HUES64 (cell line): ENCODE measurements around the gene ITSN1.

Source experiments
- H3K27ac ChIP-seq: 2 replicates; pipeline ENCODE4 v1.7.0; 2013; ENCODE audit warnings: low read depth, low read length, inconsistent platforms
- H3K27me3 ChIP-seq: 2 replicates; pipeline ENCODE4 v1.6.1; 2013; ENCODE audit warnings: mild to moderate bottlenecking, low read length; ENCODE audit not compliant: insufficient read depth
- H3K36me3 ChIP-seq: 2 replicates; pipeline ENCODE4 v1.6.1; 2013; ENCODE audit warnings: mild to moderate bottlenecking, low read length; ENCODE audit not compliant: insufficient read depth
- H3K4me1 ChIP-seq: 2 replicates; pipeline ENCODE4 v1.6.1; 2013; ENCODE audit warnings: mild to moderate bottlenecking, low read length, moderate library complexity; ENCODE audit not compliant: insufficient read depth
- H3K4me3 ChIP-seq: 2 replicates; pipeline ENCODE4 v1.5.1; 2013; ENCODE audit warnings: mild to moderate bottlenecking, low read length, moderate library complexity
- H3K9ac ChIP-seq: 2 replicates; pipeline ENCODE4 v1.6.1; 2013; ENCODE audit warnings: mild to moderate bottlenecking, low read depth, low read length
- H3K9me3 ChIP-seq: 2 replicates; pipeline ENCODE4 v1.6.1; 2013; ENCODE audit warnings: low read depth, low read length; ENCODE audit not compliant: insufficient read depth
- WGBS: fragments of 150-250, 120-280 bp; methylation state at CpG from one replicate; pipeline ENCODE4 v1.1.7; 2013; ENCODE audit warnings: missing lambda C conversion rate; 5-methylcytosine and 5-hydroxymethylcytosine counted together

Gene ITSN1

DNA sequence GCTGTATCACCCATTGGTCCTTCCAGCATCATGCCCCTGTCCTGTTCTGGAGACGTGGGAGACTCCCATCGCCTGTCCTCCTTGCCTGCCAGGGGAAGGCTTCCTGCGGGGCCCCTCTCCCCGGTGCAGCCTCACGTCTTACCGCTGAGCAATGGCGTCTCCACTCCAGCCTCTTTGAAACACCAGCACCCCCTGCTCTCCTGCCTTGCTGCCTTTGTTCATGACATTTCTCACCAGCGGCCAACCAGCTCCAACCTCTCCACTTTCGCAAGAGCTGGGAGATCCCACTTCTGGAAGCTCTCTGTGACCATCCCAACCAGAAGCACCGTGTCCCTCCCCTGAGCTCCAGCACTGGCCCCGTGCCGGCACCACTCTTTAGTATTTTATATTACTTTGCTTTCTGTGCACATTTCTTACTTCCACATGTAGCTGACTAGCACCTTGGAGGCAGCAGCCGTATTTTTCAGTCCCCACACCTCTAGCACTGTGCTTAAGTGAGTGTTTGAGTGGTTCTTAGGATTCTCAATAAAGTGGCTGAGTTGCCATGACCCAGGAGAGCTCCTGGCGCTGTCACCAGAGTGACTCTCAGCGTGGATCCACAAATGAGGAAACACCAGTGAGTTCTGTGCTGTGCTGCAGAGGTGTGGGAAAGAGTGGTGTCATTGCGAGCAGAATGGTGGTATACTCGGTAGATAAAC lies 189.8 kb downstream of the ITSN1 start:
- Histone ChIP-seq H3K9me3 (no peaks in the 10 kb centered on the region), H3K4me1 (no peaks in the 10 kb centered on the region; the same call in 1 of the 2 replicates), H3K9ac (no peak overlapping the region), H3K36me3 (peaks cover 85% of the 10 kb centered on the region), H3K27ac (no peak overlapping the region), H3K4me3 (no peak overlapping the region), H3K27me3 (no peaks in the 10 kb centered on the region)
- WGBS = 95% methylated on average over 17 of the region's 17 CpGs

DNA sequence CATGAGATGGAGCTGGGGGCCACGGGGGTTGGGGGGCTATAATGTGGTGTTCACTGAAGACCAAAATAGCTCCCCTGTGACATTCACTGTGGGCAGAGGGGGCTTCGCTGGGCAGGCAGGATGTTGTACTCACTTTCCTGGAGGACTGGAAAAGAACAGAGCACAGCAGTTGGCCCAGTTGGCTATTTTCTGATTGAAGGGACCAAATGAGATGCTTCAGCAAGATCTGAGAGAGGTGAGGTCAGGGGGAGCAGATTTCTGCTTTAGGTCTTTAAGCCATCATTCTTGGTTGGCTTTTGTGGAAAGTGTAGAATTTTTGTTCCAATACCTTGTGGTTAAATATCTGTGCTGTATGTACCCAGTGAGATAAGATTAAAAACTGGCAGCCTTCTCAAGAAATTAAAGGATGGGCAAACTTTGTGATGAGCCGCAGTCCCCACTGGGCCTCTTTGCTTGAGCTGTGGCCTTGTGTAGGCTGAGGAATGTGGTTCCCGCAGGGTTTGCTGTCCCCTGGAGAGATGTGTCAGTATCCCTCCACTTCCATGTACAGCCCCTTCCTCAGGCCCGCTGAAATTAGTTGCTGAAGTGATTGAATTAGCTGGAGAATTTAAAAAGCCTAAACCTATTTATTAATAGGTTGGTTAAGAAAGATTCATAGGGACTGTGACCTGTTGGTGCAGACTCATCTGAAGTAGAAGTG lies 192.7 kb downstream of the ITSN1 start:
- H3K27ac ChIP-seq = no peak overlapping the region; the same call in 1 of the 2 replicates
- H3K4me3 ChIP-seq = no peak overlapping the region
- no peaks in the 10 kb centered on the region for H3K9me3 ChIP-seq
- WGBS = 88% methylated on average over 4 of the region's 5 CpGs
- H3K9ac ChIP-seq = no peak overlapping the region
- no peaks in the 10 kb centered on the region for H3K27me3 ChIP-seq
- no peaks in the 10 kb centered on the region; the same call in 1 of the 2 replicates for H3K4me1 ChIP-seq
- peaks cover 77% of the 10 kb centered on the region for H3K36me3 ChIP-seq

DNA sequence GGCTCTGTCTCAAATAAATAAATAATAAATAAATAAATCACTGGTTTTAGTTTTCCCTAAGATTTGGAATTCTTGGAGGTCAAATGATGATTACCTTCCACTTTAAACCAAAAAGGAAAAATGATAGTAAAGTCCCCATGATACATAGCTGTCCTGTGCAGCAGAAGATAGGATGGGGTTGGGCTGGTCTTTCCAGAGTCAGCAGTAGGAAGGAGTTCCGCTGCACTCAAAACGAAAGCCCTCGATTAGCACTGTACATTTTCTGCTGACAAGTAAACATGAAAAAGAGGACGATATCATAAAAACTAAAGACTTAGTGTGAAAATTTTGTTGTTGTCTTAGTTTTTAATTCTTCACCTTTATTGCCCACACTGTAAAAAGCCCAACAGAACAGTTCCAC lies 193.6 kb downstream of the ITSN1 start:
- Histone ChIP-seq H3K9ac (no peak overlapping the region), H3K27me3 (no peaks in the 10 kb centered on the region), H3K36me3 (peaks cover 68% of the 10 kb centered on the region), H3K4me3 (no peak overlapping the region), H3K4me1 (no peaks in the 10 kb centered on the region; the same call in 1 of the 2 replicates), H3K27ac (no peak overlapping the region), H3K9me3 (no peaks in the 10 kb centered on the region)
- WGBS = 94% methylated on average over 4 of the region's 4 CpGs

DNA sequence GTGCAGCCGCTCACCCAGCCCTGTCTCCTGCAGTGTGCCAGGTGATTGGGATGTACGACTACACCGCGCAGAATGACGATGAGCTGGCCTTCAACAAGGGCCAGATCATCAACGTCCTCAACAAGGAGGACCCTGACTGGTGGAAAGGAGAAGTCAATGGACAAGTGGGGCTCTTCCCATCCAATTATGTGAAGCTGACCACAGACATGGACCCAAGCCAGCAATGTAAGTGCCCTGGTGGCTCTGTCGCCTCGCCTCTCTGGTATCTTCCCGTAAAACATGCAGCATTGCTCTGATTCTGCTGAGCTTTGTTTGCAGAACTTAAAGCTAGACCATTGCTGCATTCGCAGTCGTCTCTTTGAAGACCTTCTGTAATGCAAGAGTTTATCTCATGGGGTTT lies 194.1 kb downstream of the ITSN1 start:
- Histone ChIP-seq H3K9me3 (no peaks in the 10 kb centered on the region), H3K4me3 (no peak overlapping the region), H3K27ac (no peak overlapping the region), H3K4me1 (no peaks in the 10 kb centered on the region; the same call in 1 of the 2 replicates), H3K9ac (no peak overlapping the region), H3K36me3 (peaks cover 63% of the 10 kb centered on the region), H3K27me3 (no peaks in the 10 kb centered on the region)
- WGBS = 96% methylated on average over 11 of the region's 11 CpGs

DNA sequence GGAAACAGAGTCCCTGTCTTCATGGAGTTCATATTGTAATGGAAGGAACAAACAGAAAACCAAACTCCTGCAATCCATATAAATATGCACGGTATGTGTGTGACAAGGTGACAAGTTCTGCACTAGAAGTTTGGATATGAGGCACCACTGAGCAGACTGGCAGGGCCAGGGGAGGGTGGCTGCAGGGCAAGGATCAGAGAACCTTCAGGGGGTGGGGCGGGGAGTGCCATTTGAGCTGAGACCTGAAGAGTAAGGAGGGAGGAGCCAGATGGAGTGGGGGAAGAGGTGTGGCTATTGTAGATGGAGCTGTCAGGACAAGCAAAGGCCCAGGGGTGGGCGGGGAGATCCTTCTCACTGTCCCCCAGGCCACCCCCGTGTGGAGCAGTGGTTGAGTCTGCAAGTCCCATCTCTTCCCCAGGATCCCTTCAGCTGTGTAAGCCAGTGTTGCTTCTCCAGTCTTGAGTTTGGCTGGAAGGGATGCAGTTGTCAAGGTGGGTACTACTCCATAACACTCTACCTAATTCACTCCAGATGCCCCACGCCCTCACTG lies 196.9 kb downstream of the ITSN1 start:
- peaks cover 41% of the 10 kb centered on the region for H3K36me3 ChIP-seq
- no peak overlapping the region for H3K4me3 ChIP-seq
- H3K9me3 ChIP-seq = no peaks in the 10 kb centered on the region
- 88% methylated on average over 5 of the region's 5 CpGs for WGBS
- no peaks in the 10 kb centered on the region; the same call in 1 of the 2 replicates for H3K4me1 ChIP-seq
- H3K27ac ChIP-seq = no peak overlapping the region
- no peak overlapping the region for H3K9ac ChIP-seq
- no peaks in the 10 kb centered on the region for H3K27me3 ChIP-seq

DNA sequence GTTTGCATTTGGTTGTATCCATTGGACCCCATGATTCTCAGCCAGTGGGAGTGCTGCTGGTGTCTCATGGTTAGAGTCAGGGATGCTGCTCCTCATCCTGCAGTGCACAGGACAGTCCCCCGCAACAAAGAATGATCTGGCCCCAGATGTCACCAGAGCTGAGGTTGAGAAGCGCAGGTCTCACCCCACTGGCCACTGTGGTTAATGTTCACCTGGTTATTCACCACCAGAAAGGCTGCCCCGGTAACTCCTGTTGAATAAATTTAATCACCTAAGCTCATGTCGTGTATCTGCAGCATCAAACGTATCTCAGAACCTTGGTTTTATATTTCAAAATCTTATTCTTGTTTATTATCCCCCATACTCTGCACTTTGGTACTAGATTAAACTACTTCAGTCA lies 197.5 kb downstream of the ITSN1 start:
- Histone ChIP-seq H3K27me3 (no peaks in the 10 kb centered on the region), H3K4me1 (no peaks in the 10 kb centered on the region), H3K27ac (no peak overlapping the region), H3K9me3 (no peaks in the 10 kb centered on the region), H3K9ac (no peak overlapping the region), H3K36me3 (peaks cover 36% of the 10 kb centered on the region), H3K4me3 (no peak overlapping the region)
- WGBS = 98% methylated on average over 5 of the region's 5 CpGs

DNA sequence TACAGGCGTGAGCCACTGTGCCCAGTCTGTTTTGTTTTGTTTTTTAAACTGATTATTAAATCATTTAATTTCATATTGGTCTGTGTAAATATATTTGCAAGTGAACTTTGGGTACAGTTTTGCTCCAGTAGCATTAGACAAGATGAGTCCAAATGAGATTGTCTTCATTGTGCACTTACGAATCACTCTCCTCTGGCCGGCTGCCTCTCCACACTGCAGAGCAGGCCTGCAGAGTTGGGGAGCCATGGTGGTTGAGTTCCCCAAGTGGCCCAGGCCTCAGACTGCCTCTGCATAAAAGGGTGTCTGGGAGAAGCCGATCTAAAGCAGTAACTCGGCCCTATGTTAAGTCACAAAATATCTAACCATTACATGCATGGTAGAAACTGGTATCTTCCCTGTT lies 198.5 kb downstream of the ITSN1 start:
- WGBS = 97% methylated on average over 5 of the region's 5 CpGs
- H3K4me3 ChIP-seq = no peak overlapping the region
- no peaks in the 10 kb centered on the region for H3K27me3 ChIP-seq
- H3K4me1 ChIP-seq = no peaks in the 10 kb centered on the region
- no peak overlapping the region for H3K9ac ChIP-seq
- no peak overlapping the region for H3K27ac ChIP-seq
- peaks cover 30% of the 10 kb centered on the region for H3K36me3 ChIP-seq
- no peaks in the 10 kb centered on the region for H3K9me3 ChIP-seq

DNA sequence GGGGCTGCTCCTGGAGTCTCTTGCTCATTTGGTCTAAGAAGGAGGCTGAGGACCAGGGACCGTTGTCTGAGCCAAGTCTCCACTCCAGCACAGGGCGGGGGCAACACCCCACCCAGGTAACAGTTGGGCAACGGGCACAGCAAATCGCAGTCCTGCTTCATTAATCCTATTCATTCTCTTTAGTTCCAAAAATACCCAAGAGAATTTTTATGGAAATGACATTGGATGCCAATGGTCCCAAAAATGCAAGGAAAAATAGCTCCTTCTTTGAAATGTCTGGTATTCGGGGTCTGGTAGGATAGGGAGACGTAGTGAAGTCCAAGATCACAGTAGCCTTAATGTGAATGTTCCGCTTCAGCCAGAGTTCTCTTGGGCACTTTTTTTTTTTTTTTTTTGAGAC lies 199.3 kb downstream of the ITSN1 start:
- Histone ChIP-seq H3K9ac (no peak overlapping the region), H3K36me3 (peaks cover 23% of the 10 kb centered on the region), H3K9me3 (no peaks in the 10 kb centered on the region), H3K4me1 (no peaks in the 10 kb centered on the region), H3K27me3 (no peaks in the 10 kb centered on the region), H3K4me3 (no peak overlapping the region), H3K27ac (no peak overlapping the region)
- 92% methylated on average over 7 of the region's 7 CpGs for WGBS

DNA sequence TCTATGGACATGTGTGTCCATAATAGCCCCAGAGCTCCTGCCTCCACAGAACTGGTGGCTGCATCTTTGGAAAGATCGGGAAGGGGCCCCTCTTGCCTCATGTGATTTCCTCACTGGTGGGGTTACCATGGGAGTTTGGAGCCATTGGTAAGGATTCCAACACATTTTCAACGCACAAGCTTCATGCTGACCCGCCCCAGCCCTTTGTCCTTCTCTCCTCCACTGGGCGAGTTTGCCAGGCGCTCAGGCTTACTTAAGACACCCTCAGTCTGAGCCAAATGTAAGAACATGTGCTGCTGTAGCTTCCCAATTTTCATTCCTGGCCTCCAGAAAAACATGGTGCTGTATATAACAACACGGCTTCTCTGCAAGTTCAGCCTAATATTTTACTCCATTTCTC lies 200.9 kb downstream of the ITSN1 start:
- H3K27me3 ChIP-seq = no peaks in the 10 kb centered on the region
- H3K4me1 ChIP-seq = no peaks in the 10 kb centered on the region
- no peaks in the 10 kb centered on the region for H3K9me3 ChIP-seq
- 91% methylated on average over 6 of the region's 6 CpGs for WGBS
- no peak overlapping the region for H3K9ac ChIP-seq
- H3K36me3 ChIP-seq = peaks cover 8% of the 10 kb centered on the region
- H3K27ac ChIP-seq = no peak overlapping the region
- H3K4me3 ChIP-seq = no peak overlapping the region

DNA sequence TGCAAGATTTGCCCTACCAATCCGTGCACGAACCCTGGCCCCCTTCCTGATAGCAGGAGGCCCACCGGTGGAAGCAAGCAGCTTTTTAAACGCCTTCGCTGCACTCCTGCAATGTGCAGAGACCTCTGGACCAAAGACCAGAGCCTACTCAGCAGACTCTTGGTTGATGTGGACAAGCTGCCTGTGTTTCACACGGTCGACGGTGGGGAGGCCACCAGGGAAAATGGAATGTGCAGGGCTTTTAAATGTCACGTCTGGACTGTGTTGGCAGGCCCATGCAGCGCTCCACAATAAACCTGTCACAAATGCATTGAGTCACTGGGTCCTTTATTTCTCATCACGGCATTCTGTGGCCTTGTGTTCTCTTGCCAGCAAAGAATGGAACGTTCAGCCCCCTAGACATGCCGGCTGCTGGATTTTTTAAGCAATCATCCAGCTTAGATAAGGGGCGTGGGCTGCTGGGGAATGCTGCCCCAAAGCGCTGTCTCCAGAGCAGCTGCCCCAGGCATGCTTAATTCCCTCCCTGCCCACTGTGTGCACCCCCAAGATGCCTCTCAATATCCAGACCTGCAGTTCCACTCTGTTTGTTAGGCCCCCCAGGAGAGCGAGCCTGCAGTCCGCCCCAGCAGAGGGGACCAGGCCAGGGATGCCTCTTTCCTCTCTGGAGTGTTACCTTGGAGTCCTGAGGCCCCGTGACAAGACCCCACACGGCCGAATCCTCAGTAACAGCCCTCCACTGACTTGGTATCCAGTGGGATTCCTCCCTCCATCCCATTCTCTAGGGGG lies 202.0 kb downstream of the ITSN1 start:
- Histone ChIP-seq H3K9ac (no peak overlapping the region), H3K27ac (no peak overlapping the region; the same call in 1 of the 2 replicates), H3K4me1 (no peaks in the 10 kb centered on the region), H3K36me3 (no peaks in the 10 kb centered on the region; the same call in 1 of the 2 replicates), H3K4me3 (no peak overlapping the region), H3K9me3 (no peaks in the 10 kb centered on the region), H3K27me3 (no peaks in the 10 kb centered on the region)
- 91% methylated on average over 20 of the region's 20 CpGs for WGBS

DNA sequence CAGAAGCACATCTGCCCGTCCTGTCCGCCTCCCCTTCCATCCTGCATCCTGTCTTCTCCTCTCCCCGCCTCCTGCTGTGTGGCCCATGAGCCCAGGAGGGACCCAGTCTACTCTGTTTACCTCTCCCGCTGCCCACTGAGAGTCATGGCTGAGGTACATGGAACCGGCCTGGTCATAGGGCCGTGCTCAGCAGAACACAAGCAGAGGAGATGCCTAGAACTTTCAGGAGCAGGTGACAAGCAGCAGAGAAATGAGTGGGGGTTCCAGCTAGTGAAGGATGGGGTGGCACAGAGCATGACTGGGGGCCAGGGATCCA lies 202.5 kb downstream of the ITSN1 start:
- no peak overlapping the region for H3K4me3 ChIP-seq
- H3K27ac ChIP-seq = no peak overlapping the region
- H3K9me3 ChIP-seq = no peaks in the 10 kb centered on the region
- no peak overlapping the region for H3K9ac ChIP-seq
- WGBS = 92% methylated on average over 6 of the region's 6 CpGs
- no peaks in the 10 kb centered on the region for H3K27me3 ChIP-seq
- no peaks in the 10 kb centered on the region for H3K36me3 ChIP-seq
- no peaks in the 10 kb centered on the region for H3K4me1 ChIP-seq
